Measurements from ENCODE around the gene RNF4. TPM values are rescaled to one million over a fixed set of nuclear protein-coding genes. Genes with fewer than 3 reads are reported as not detected.

RNF4 gene
- total and polyA plus RNA-seq, 2 donors (not counting 1 experiment from before 2014, with no cell fraction given) = 45.6 to 72.4 TPM

- no peaks in the 10 kb centered on the region for H3K36me3 ChIP-seq (ENCODE audit: control insufficient read depth, insufficient read depth, low read length)
- no peak overlapping the region for H3K27ac ChIP-seq (ENCODE audit: insufficient read depth, low read length)
- H3K9ac ChIP-seq (ENCODE audit: insufficient read depth, low read length) = no peak overlapping the region
- no peaks in the 10 kb centered on the region for H3K27me3 ChIP-seq (ENCODE audit: control insufficient read depth, insufficient read depth, low read length)
- no peak overlapping the region for H2AFZ ChIP-seq (ENCODE audit: low read length)
- H3K4me2 ChIP-seq (ENCODE audit: extremely low read depth, insufficient read depth, low read length) = no peak overlapping the region
- H3K79me2 ChIP-seq (ENCODE audit: control insufficient read depth, insufficient read depth, low read length) = no peaks in the 10 kb centered on the region
- H3K4me3 ChIP-seq (replicated peaks in 1 of 4; ENCODE audit: control extremely low read depth in 1 of 4, insufficient read depth in 1 of 4, low read depth in 3 of 4, low read length in 4 of 4) = no peak overlapping the region
- no peaks in the 10 kb centered on the region for H4K20me1 ChIP-seq (ENCODE audit: control insufficient read depth, extremely low read depth, insufficient read depth, low read length)
- no peak for DNase-seq (ENCODE audit: low read depth in 2 of 2)
- H3K9me3 ChIP-seq (ENCODE audit: control insufficient read depth, insufficient read depth, low read depth, low read length) = no peaks in the 10 kb centered on the region
- H3K4me1 ChIP-seq (ENCODE audit: control insufficient read depth, extremely low read depth, insufficient read depth, low read length) = peaks cover 4% of the 10 kb centered on the region
- no peak for TF ChIP-seq EZH2 (IDR thresholded peaks at IDR 0.05; ENCODE audit: low read length, missing control alignments)
- TF ChIP-seq, protein P1, sequence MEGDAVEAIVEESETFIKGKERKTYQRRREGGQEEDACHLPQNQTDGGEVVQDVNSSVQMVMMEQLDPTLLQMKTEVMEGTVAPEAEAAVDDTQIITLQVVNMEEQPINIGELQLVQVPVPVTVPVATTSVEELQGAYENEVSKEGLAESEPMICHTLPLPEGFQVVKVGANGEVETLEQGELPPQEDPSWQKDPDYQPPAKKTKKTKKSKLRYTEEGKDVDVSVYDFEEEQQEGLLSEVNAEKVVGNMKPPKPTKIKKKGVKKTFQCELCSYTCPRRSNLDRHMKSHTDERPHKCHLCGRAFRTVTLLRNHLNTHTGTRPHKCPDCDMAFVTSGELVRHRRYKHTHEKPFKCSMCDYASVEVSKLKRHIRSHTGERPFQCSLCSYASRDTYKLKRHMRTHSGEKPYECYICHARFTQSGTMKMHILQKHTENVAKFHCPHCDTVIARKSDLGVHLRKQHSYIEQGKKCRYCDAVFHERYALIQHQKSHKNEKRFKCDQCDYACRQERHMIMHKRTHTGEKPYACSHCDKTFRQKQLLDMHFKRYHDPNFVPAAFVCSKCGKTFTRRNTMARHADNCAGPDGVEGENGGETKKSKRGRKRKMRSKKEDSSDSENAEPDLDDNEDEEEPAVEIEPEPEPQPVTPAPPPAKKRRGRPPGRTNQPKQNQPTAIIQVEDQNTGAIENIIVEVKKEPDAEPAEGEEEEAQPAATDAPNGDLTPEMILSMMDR (conservative IDR thresholded peaks at IDR 0.05 in 1 of 2, IDR thresholded peaks at IDR 0.05 in 1 of 2; ENCODE audit: low read depth in 1 of 2, low read length in 2 of 2) = no peak
Observed at GRCh38 chr4:2459589-2460349, 9.1 kb upstream of the RNF4 start.

DNA sequence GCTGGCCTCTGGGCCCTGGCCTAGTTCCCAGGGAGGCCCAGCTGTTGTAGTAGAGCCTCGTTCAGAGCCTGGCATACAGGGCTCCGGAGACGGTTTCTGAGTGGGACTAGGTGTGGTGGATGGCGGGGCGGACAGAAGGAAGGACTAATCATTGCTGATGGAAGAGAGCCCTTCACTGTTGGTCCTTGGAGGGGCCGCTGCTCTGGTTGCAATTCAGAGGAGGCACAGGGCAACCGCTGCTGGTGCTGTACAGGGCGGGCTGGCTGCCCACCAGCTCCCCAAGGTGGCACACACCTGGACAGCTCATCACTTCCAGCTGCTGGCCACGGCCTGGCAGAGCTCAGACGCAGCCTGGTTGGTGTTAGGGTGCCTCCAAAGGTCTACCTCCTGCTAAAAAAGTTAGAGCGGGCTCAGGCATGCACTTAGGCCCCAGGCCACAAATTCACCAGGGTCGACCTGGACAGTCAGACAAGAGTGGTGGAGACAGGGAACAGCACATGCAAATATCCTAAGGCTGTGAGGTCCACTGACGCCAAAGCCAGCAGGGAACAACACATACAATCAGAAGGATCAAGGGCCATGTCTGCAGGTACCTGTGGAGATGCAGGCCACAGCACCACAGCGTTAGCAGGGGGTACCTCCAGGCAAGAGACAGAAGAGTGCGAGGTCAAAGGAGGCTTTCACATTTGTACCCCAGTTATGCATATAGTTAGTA is 7.5 kb upstream of the RNF4 start:
- no peaks in the 10 kb centered on the region for H3K9me3 ChIP-seq (ENCODE audit: control insufficient read depth, insufficient read depth, low read depth, low read length)
- H3K9ac ChIP-seq (ENCODE audit: insufficient read depth, low read length) = no peak overlapping the region
- no peak overlapping the region for H3K4me2 ChIP-seq (ENCODE audit: extremely low read depth, insufficient read depth, low read length)
- no peak overlapping the region for H3K27ac ChIP-seq (ENCODE audit: insufficient read depth, low read length)
- H2AFZ ChIP-seq (ENCODE audit: low read length) = no peak overlapping the region
- no peaks in the 10 kb centered on the region for H4K20me1 ChIP-seq (ENCODE audit: control insufficient read depth, extremely low read depth, insufficient read depth, low read length)
- no peaks in the 10 kb centered on the region for H3K79me2 ChIP-seq (ENCODE audit: control insufficient read depth, insufficient read depth, low read length)
- no peak overlapping the region for H3K4me3 ChIP-seq (replicated peaks in 1 of 4; ENCODE audit: control extremely low read depth in 1 of 4, insufficient read depth in 1 of 4, low read depth in 3 of 4, low read length in 4 of 4)
- TF ChIP-seq EZH2 (IDR thresholded peaks at IDR 0.05; ENCODE audit: low read length, missing control alignments) = no peak
- TF ChIP-seq, protein P1 (conservative IDR thresholded peaks at IDR 0.05 in 1 of 2, IDR thresholded peaks at IDR 0.05 in 1 of 2; ENCODE audit: low read depth in 1 of 2, low read length in 2 of 2) = no peak
- no peaks in the 10 kb centered on the region for H3K27me3 ChIP-seq (ENCODE audit: control insufficient read depth, insufficient read depth, low read length)
- no peaks in the 10 kb centered on the region for H3K36me3 ChIP-seq (ENCODE audit: control insufficient read depth, insufficient read depth, low read length)
- peaks cover 4% of the 10 kb centered on the region for H3K4me1 ChIP-seq (ENCODE audit: control insufficient read depth, extremely low read depth, insufficient read depth, low read length)
- DNase-seq (ENCODE audit: low read depth in 2 of 2) = no peak

DNA sequence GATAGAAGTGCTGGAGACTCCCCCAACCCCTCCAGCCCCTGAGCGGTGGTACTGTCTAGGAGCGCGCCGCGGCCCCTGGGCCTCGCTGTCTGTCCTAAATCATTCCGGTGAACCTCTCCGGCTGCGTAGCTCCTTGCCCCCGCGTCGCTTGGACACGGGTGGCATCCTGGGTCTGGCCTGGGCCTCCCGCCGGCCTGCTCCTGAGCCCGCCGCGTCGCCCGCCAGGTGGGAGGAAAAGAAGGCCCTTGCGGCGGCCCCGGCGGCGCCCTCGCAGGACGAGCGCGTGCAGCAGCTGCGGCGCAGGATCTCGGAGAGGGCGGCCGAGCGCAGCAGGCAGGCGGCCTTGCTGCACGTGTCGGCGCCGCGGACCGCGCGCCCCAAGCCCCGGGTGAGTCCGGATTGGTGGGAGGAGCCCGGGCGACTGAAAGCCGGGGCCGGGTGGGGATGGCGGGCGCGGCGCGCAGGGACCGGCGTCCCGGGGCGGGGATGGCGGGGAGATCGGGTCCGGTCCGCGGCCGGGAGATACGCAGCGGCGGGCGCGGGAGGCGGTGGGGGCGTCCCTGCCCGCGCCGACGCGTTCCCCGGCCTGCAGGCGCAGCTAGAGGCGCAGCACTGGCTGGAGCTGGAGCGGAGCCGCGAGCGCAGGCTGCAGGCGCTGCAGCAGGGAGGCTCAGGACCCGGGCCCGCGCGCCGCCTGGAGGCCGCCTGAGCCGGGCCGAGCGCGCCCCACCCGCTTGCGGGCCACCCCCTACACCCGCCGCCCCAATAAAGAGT is 6.5 kb upstream of the RNF4 start:
- TF ChIP-seq EZH2 (IDR thresholded peaks at IDR 0.05; ENCODE audit: low read length, missing control alignments) = no peak
- TF ChIP-seq, protein P1 (conservative IDR thresholded peaks at IDR 0.05 in 1 of 2, IDR thresholded peaks at IDR 0.05 in 1 of 2; ENCODE audit: low read depth in 1 of 2, low read length in 2 of 2) = peak in 1 of 2 donors; percentile 25

More for the DNA sequence above, 6.5 kb upstream of the RNF4 start:
- Histone ChIP-seq H3K27me3 (ENCODE audit: control insufficient read depth, insufficient read depth, low read length) (no peaks in the 10 kb centered on the region), H3K36me3 (ENCODE audit: control insufficient read depth, insufficient read depth, low read length) (no peaks in the 10 kb centered on the region), H3K9me3 (ENCODE audit: control insufficient read depth, insufficient read depth, low read depth, low read length) (no peaks in the 10 kb centered on the region), H3K9ac (ENCODE audit: insufficient read depth, low read length) (peak overlapping the region; percentile 37), H3K4me3 (replicated peaks in 1 of 4; ENCODE audit: control extremely low read depth in 1 of 4, insufficient read depth in 1 of 4, low read depth in 3 of 4, low read length in 4 of 4) (peak overlapping the region; percentile 19 to 49 (median 28)), H2AFZ (ENCODE audit: low read length) (peak overlapping the region; percentile 40), H4K20me1 (ENCODE audit: control insufficient read depth, extremely low read depth, insufficient read depth, low read length) (no peaks in the 10 kb centered on the region), H3K27ac (ENCODE audit: insufficient read depth, low read length) (no peak overlapping the region), H3K79me2 (ENCODE audit: control insufficient read depth, insufficient read depth, low read length) (no peaks in the 10 kb centered on the region), H3K4me1 (ENCODE audit: control insufficient read depth, extremely low read depth, insufficient read depth, low read length) (peaks cover 4% of the 10 kb centered on the region), H3K4me2 (ENCODE audit: extremely low read depth, insufficient read depth, low read length) (peak overlapping the region; percentile 75)
- DNase-seq (ENCODE audit: low read depth in 2 of 2) = peak; percentile 75 to 79

Measured in fibroblast of lung (primary cell).